Tibial artery (tissue), 4 donors: ENCODE data around the gene OSM.
A peak's percentile ranks its signal among the peaks of the same experiment; 100 is the strongest.

Experiments
- DNase-seq, 2 donors: peaks; one replicate each; pipeline ENCODE4 v3.0.0-alpha.2; 2019
- H3K27ac ChIP-seq, 2 donors: fragments of 200-600 bp; sonication (generic) in 1 of 2; 1 replicate in 1 of 2; 2 replicates in 1 of 2; pipeline ENCODE4 v1.5.1; 2018 to 2019; ENCODE audit warnings: mild to moderate bottlenecking in 1 of 2
- H3K27me3 ChIP-seq, 2 donors: fragments of 200-600 bp; sonication (generic) in 1 of 2; one replicate each; pipeline versions ENCODE4 v1.5.1 to v1.6.0; 2016 to 2019
- H3K36me3 ChIP-seq, 3 donors: fragments of 200-600 bp; sonication (generic) in 2 of 3; one replicate each; pipeline ENCODE4 v1.5.1; 2016 to 2019; ENCODE audit warnings: mild to moderate bottlenecking in 2 of 3
- H3K4me1 ChIP-seq, 4 donors: fragments of 200-600 bp; sonication (generic) in 2 of 4; 1 replicate in 3 of 4; 2 replicates in 1 of 4; pipeline ENCODE4 v1.5.1; 2016 to 2019
- H3K4me3 ChIP-seq, 2 donors: fragments of 200-600 bp; sonication (generic) in 1 of 2; 1 replicate in 1 of 2; 2 replicates in 1 of 2; pipeline ENCODE4 v1.5.1; 2018 to 2019; ENCODE audit warnings: mild to moderate bottlenecking in 2 of 2
- H3K9me3 ChIP-seq, 3 donors: fragments of 200-600 bp; sonication (generic) in 1 of 3; one replicate each; pipeline ENCODE4 v1.5.1; 2016 to 2019
- intact Hi-C: fragments of 100-400 bp; cut with DNase I; formaldehyde crosslinking; loops from one replicate; pipeline ENCODE4 v1.15.0; 2023; ENCODE audit warnings: low total_unique reads
- TF ChIP-seq, protein P1 (sequence below), 2 experiments: fragments of 200-600 bp in 1 of 2; fragments of 450-650 bp in 1 of 2; IDR thresholded peaks; one replicate each; pipeline ENCODE4 v1.5.1; 2017 to 2019; ENCODE audit warnings: antibody characterized with exemption in 2 of 2, mild to moderate bottlenecking in 1 of 2, moderate library complexity in 1 of 2

Gene OSM

DNA sequence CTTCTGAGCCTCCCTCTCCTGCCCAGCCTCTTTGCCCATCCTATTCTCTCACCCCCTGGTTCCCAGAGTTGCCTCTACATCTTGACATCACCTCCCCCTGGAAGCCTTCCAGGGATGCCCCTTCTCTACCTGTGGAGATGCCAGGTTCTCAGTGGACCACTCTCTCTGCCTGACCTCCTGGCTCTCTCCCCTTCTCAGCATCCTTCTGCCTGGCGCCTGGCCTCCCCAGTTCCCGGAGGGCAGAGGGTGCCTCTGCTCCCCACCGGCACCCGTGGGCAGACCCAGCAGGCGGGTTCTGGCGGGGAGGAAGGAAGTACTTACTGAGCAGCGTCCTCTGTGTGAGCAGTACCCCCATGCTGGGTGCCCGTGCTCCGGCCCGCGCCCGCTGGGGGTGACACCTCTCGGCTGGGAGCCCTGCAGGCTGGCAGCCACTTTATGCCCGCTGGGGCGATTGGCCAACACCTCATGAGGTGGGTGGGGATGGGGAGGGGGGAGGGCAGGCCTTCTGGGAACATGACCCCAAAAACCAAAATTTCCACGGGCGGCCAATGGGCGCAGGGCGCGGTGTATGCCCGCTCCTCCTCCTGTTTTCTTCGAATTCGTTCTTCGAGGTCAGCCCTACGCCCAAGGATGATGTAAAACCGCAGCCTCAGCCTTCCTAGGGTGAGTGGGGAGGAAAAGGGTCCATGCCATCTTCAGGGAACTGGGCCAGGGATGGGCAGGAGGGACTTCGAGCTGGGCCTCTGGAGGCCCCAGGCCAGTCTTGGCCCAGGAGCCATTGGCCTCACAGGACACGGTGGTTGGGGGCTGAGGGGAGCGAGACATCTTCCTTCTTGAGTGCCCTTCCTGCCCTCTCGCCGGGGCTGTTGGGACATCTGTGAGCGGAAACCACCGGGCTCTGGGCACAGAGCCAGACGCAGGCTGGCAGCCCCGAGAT lies at the start of gene OSM:
TSS of gene OSM (minus strand) at position 407 of the 937 bp plus-strand sequence. CDS start at position 355, 52 bp downstream.
- Histone ChIP-seq H3K36me3 (no peaks in the 10 kb centered on the region), H3K4me3 (peak within 1 kb of the TSS; percentile 26 to 28), H3K4me1 (peaks cover 0 to 5% (median 4%) of the 10 kb centered on the region in 4 donors), H3K27ac (no peak within 1 kb of the TSS), H3K27me3 (peaks cover 0 to 6% of the 10 kb centered on the region in 2 donors), H3K9me3 (no peaks in the 10 kb centered on the region)
- DNase-seq, result peak; percentile 70 to 85
- TF ChIP-seq, protein P1, sequence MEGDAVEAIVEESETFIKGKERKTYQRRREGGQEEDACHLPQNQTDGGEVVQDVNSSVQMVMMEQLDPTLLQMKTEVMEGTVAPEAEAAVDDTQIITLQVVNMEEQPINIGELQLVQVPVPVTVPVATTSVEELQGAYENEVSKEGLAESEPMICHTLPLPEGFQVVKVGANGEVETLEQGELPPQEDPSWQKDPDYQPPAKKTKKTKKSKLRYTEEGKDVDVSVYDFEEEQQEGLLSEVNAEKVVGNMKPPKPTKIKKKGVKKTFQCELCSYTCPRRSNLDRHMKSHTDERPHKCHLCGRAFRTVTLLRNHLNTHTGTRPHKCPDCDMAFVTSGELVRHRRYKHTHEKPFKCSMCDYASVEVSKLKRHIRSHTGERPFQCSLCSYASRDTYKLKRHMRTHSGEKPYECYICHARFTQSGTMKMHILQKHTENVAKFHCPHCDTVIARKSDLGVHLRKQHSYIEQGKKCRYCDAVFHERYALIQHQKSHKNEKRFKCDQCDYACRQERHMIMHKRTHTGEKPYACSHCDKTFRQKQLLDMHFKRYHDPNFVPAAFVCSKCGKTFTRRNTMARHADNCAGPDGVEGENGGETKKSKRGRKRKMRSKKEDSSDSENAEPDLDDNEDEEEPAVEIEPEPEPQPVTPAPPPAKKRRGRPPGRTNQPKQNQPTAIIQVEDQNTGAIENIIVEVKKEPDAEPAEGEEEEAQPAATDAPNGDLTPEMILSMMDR (IDR thresholded peaks at IDR 0.05), result no peak
- intact Hi-C loops, result no loop called here

DNA sequence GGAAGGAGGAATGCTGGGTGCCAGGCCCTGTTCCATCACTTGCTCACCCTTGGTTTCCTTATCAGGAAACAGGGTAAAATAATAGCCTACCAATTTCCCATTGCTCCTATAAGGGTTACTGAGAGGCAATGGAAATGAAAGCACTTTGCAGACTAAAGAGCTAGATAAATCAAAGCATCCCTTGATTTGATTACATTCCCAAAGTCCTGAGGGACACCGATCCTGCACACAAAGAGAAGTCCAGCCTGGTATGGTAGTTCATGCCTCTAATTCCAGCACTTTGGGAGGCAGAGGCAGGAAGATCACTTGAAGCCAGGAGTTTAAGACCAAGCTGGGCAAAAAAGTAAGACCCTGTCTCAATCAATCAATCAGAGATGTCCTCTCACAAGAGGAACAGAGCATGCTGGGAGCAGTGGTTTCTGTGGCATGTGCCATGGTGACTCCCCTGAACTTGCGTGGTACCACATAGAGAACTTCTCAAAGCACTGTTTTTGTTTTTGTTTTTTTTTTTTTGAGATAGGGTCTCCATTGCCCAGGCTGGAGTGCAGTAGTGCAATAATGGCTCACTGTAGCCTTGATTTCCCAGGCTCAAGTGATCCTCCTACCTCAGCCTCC lies 49.4 kb upstream of the OSM start:
- no peak overlapping the region for H3K4me3 ChIP-seq
- H3K36me3 ChIP-seq, result peaks cover 0 to 22% (median 8%) of the 10 kb centered on the region in 3 donors
- no peaks in the 10 kb centered on the region for H3K9me3 ChIP-seq
- H3K27me3 ChIP-seq, result no peaks in the 10 kb centered on the region
- DNase-seq, result no peak
- TF ChIP-seq, protein P1 (IDR thresholded peaks at IDR 0.05), result no peak
- peak overlapping the region in 1 of 2 donors; percentile 9 for H3K27ac ChIP-seq
- intact Hi-C loops, result no loop called here
- peaks cover under 1 to 90% (median 53%) of the 10 kb centered on the region in 4 donors for H3K4me1 ChIP-seq

DNA sequence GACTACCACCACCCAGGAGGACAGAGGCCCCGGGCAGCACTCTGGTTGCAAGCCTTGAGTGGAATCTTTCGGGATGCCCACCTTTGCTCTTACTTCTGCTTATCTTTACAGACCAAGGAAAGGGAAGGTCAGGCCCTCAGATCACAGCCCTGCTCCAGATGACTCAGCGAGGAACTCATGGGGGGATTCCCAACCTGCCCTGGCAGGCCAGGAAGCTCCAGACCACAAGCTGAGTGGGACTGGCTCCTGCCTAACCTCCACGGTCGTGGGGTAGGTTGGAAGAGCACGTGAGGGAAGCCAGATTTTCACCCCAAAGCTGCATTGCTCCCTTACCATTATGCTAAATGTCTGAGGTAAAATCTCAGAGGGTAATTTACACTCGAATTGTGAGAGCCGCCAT lies 48.3 kb upstream of the OSM start:
- Histone ChIP-seq H3K4me1 (peaks cover 3 to 91% (median 57%) of the 10 kb centered on the region in 4 donors), H3K9me3 (no peaks in the 10 kb centered on the region), H3K27me3 (no peaks in the 10 kb centered on the region), H3K36me3 (peaks cover 0 to 20% (median 0%) of the 10 kb centered on the region in 3 donors), H3K27ac (peak overlapping the region; percentile 17 to 35), H3K4me3 (no peak overlapping the region)
- no peak for DNase-seq
- TF ChIP-seq, protein P1 (IDR thresholded peaks at IDR 0.05), result no peak
- intact Hi-C loops, result no loop called here

DNA sequence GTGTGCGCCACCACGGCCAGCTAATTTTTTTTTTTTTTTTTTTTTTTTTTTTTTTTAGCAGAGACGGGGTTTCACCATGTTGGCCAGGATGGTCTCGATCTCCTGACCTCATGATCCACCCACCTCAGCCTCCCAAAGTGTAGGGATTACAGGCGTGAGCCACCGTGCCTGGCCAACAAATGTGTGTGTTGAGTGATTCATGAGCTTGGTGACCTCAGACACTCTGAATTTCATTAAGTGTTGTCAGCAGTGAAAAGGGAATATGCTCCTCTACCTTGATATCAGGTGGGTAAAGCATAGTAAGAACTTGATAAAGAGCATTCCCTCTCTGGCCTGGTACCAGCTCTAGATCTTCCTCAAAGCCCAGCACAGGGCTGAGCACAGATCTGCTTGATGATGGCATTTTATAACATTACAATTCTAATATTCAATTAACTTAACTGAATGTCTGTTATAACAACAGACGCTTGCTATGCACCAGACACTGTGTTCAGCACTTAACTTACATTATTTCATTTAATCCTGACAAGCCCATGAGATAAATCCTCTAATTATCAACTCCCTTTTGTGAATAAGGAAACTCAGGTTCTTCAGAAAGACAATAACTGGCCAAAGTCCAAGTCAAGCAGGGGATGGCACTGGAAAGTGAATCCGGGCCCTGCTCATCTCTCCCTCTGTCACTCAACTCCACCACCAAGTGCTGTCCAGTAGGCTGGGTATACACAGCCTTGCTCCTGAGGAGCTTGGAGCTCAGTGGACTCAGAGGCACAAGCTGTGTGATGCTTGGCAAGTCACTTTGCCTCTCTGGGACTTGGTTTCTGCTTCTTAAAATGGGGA lies 47.1 kb upstream of the OSM start:
- Histone ChIP-seq H3K27me3 (no peaks in the 10 kb centered on the region), H3K4me3 (no peak overlapping the region), H3K36me3 (peaks cover 0 to 13% (median 0%) of the 10 kb centered on the region in 3 donors), H3K4me1 (peaks cover 6 to 92% (median 63%) of the 10 kb centered on the region in 4 donors), H3K27ac (peak overlapping the region in 1 of 2 donors; percentile 35), H3K9me3 (no peaks in the 10 kb centered on the region)
- DNase-seq, result no peak
- TF ChIP-seq, protein P1 (IDR thresholded peaks at IDR 0.05), result no peak
- intact Hi-C loops, result no loop called here

DNA sequence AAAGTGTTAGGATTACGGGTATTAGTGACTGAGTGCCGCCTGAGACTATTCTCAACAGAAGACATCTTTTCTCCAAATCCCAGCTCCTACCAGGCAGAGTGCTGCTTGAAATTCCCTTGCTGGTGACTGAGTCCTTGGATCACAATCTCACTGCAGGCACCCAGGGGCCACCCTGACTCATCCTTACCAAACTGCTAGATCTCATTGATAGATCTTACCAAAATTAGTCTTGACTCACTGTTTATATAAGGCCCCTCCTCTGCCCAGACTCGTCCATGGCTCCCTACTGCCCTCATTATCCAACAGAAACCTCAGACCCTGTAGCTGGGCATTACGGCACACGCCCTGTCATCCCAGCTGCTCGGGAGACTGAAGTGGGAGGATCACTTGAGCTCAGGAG lies 45.4 kb upstream of the OSM start:
- peak in 1 of 2 donors; percentile 48 for DNase-seq
- H3K4me3 ChIP-seq, result no peak overlapping the region
- peaks cover 8 to 92% (median 67%) of the 10 kb centered on the region in 4 donors for H3K4me1 ChIP-seq
- TF ChIP-seq, protein P1 (IDR thresholded peaks at IDR 0.05), result no peak
- peak overlapping the region; percentile 58 to 68 for H3K27ac ChIP-seq
- intact Hi-C loops, result no loop called here
- H3K27me3 ChIP-seq, result no peaks in the 10 kb centered on the region
- H3K9me3 ChIP-seq, result no peaks in the 10 kb centered on the region
- peaks cover 0 to 4% (median 0%) of the 10 kb centered on the region in 3 donors for H3K36me3 ChIP-seq
